NCI-H446 treated with DMSO at 0.1 percent for 48 hours (cell line): ENCODE results near the gene DRC7.

ENCODE experiments used
- DNase-seq: peaks from one replicate; lab custom pipeline; 2025; lab: John Stamatoyannopoulos, UW

The DRC7 gene

GRCh38 chr16:57676553-57677085, 18.0 kb upstream of the DRC7 start:
- no peak for DNase-seq

- DNase-seq: no peak
These were observed 16.8 kb upstream of the DRC7 start for GRCh38 chr16:57677622-57678369.

GRCh38 chr16:57679016-57679415, 15.6 kb upstream of the DRC7 start:
- no peak for DNase-seq

- DNase-seq: no peak
These were observed 14.7 kb upstream of the DRC7 start for GRCh38 chr16:57679767-57680482.

GRCh38 chr16:57680842-57681375, 13.7 kb upstream of the DRC7 start:
- DNase-seq: no peak

GRCh38 chr16:57681950-57682728, 12.5 kb upstream of the DRC7 start:
- DNase-seq: no peak

- DNase-seq: no peak
These were observed 11.6 kb upstream of the DRC7 start for GRCh38 chr16:57682809-57683635.

- DNase-seq: no peak
These were observed 10.7 kb upstream of the DRC7 start for GRCh38 chr16:57683636-57684545.

- no peak for DNase-seq
These were observed 9.8 kb upstream of the DRC7 start for GRCh38 chr16:57684626-57685358.

GRCh38 chr16:57685633-57686032, 9.0 kb upstream of the DRC7 start:
- DNase-seq: no peak

GRCh38 chr16:57686577-57686976, 8.0 kb upstream of the DRC7 start:
- no peak for DNase-seq

GRCh38 chr16:57687363-57687929, 7.2 kb upstream of the DRC7 start:
- DNase-seq: no peak

GRCh38 chr16:57688487-57688986, 6.1 kb upstream of the DRC7 start:
- DNase-seq: no peak

- DNase-seq: no peak
These were observed 5.4 kb upstream of the DRC7 start for GRCh38 chr16:57688987-57689761.

GRCh38 chr16:57689762-57690558, 4.6 kb upstream of the DRC7 start:
- DNase-seq: no peak

- DNase-seq: no peak
These were observed 3.7 kb upstream of the DRC7 start for GRCh38 chr16:57690782-57691471.

- DNase-seq: no peak
These were observed 2.0 kb upstream of the DRC7 start for GRCh38 chr16:57692636-57693035.
